ENCODE results near the gene FANK1.

GRCh38 chr10:126034586-126034985 lies 138.2 kb downstream of the FANK1 start:
- no peak for TF ChIP-seq CTCF (conservative IDR thresholded peaks at IDR 0.05; ENCODE audit: low read length)
- no peak for TF ChIP-seq EZH2phosphoT487 (IDR thresholded peaks at IDR 0.05; ENCODE audit: borderline replicate concordance, low read depth, low read length)
